MM.1S (cell line): ENCODE data around the gene UBTD1.

Experiments
- DNase-seq: peaks from one replicate; pipeline ENCODE4 v3.0.0-alpha.2; 2015
- H2AFZ ChIP-seq: fragments of 300-600 bp; sonication (generic); 2 replicates; pipeline ENCODE4 v1.6.0; 2016; ENCODE audit warnings: antibody characterized with exemption, low read length
- H3F3A ChIP-seq: fragments of 300-600 bp; sonication (generic); 2 replicates; pipeline ENCODE4 v1.6.1; 2016; ENCODE audit warnings: mild to moderate bottlenecking, antibody characterized with exemption, low read length, moderate library complexity, mixed read lengths; ENCODE audit not compliant: insufficient read depth
- H3K27ac ChIP-seq: fragments of 300-600 bp; sonication (generic); 2 replicates; pipeline ENCODE4 v1.5.1; 2016; ENCODE audit warnings: mild to moderate bottlenecking, low read length
- H3K27me3 ChIP-seq: fragments of 300-600 bp; sonication (generic); replicated peaks from 2 replicates; pipeline ENCODE4 v1.6.0; 2016; ENCODE audit warnings: low read length; ENCODE audit not compliant: insufficient read depth
- H3K36me3 ChIP-seq: fragments of 300-600 bp; sonication (generic); replicated peaks from 2 replicates; pipeline ENCODE4 v1.6.1; 2016; ENCODE audit warnings: mild to moderate bottlenecking, low read length, mixed read lengths; ENCODE audit not compliant: insufficient read depth
- H3K4me1 ChIP-seq: fragments of 300-600 bp; sonication (generic); 2 replicates; pipeline ENCODE4 v1.6.1; 2016; ENCODE audit warnings: low read length, mixed read lengths
- H3K4me2 ChIP-seq: fragments of 300-600 bp; sonication (generic); 2 replicates; pipeline ENCODE4 v1.6.0; 2016; ENCODE audit warnings: low read depth, low read length
- H3K4me3 ChIP-seq: fragments of 300-600 bp; sonication (generic); 2 replicates; pipeline ENCODE4 v1.5.1; 2016; ENCODE audit warnings: low read length, mixed read lengths
- H3K79me2 ChIP-seq: fragments of 300-600 bp; sonication (generic); 2 replicates; pipeline ENCODE4 v1.6.1; 2016; ENCODE audit warnings: mixed run types, low read length, mixed read lengths
- H3K9ac ChIP-seq: fragments of 300-600 bp; sonication (generic); 2 replicates; pipeline ENCODE4 v1.6.1; 2016; ENCODE audit warnings: low read length, mixed read lengths
- H3K9me2 ChIP-seq: fragments of 300-600 bp; sonication (generic); replicated peaks from 2 replicates; pipeline ENCODE4 v1.6.1; 2016; ENCODE audit warnings: mild to moderate bottlenecking, low read length, mixed read lengths; ENCODE audit not compliant: insufficient read depth
- H3K9me3 ChIP-seq: fragments of 300-600 bp; sonication (generic); replicated peaks from 2 replicates; pipeline ENCODE4 v1.6.1; 2016; ENCODE audit warnings: mild to moderate bottlenecking, low read length, mixed read lengths; ENCODE audit not compliant: insufficient read depth
- H4K20me1 ChIP-seq: fragments of 300-600 bp; sonication (generic); 2 replicates; pipeline ENCODE4 v1.6.1; 2016; ENCODE audit warnings: mild to moderate bottlenecking, low read length, moderate library complexity, mixed read lengths; ENCODE audit not compliant: insufficient read depth
- EZH2 ChIP-seq: fragments of 300-600 bp; sonication (generic); optimal IDR thresholded peaks from 2 replicates; pipeline ENCODE3; 2017; ENCODE audit warnings: low read depth, mild to moderate bottlenecking, antibody characterized with exemption, low read length, mixed read lengths
- EZH2phosphoT487 ChIP-seq: fragments of 300-600 bp; sonication (generic); IDR thresholded peaks from 2 replicates; pipeline ENCODE4 v1.6.1; 2018; ENCODE audit warnings: antibody characterized with exemption, low read length
- TF ChIP-seq, protein P1 (sequence below): fragments of 300-600 bp; sonication (generic); IDR thresholded peaks from 2 replicates; pipeline ENCODE4 v1.5.1; 2016; ENCODE audit warnings: antibody characterized with exemption, low read length, mixed read lengths

Gene UBTD1

DNA sequence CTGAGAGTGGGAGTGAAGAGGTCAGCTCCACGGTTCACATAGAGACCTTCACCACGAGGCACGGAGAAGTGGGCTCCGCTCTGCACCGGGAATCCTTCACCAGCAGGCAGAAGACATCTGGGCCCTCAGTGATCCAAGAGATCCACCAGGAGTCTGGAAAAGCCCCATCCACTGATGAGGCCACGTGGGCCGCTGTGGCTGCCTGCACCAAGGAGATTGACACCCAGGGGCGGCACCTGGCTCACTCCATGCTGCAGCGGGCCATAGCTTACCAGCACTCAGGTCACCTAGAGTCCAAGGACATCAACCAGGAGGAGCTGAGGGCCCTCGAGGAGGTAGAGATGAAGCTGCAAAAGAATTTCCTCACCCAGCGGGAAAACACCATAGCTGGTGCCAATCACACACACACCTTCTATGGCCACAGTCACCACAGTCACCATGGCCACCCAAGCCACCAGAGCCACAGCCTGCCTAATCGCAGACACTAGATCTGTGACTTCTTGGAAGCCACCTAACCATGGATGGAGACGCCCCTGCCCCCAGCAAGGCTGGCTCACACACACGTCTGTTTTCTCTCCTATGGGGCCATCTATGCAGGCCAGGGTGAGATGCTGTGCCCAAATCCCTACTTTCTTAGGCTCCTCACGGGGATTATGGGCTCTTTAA lies 91.5 kb downstream of the UBTD1 start:
- Histone ChIP-seq H2AFZ (no peak overlapping the region), H3K4me3 (no peak overlapping the region), H3K27me3 (no peaks in the 10 kb centered on the region), H3K9ac (no peak overlapping the region), H3K36me3 (no peaks in the 10 kb centered on the region), H3K27ac (no peak overlapping the region), H4K20me1 (no peaks in the 10 kb centered on the region), H3K79me2 (no peaks in the 10 kb centered on the region), H3K9me2 (no peaks in the 10 kb centered on the region), H3K4me1 (no peaks in the 10 kb centered on the region), H3F3A (no peaks in the 10 kb centered on the region), H3K9me3 (no peaks in the 10 kb centered on the region), H3K4me2 (no peak overlapping the region)
- no peak for DNase-seq
- TF ChIP-seq, protein P1, sequence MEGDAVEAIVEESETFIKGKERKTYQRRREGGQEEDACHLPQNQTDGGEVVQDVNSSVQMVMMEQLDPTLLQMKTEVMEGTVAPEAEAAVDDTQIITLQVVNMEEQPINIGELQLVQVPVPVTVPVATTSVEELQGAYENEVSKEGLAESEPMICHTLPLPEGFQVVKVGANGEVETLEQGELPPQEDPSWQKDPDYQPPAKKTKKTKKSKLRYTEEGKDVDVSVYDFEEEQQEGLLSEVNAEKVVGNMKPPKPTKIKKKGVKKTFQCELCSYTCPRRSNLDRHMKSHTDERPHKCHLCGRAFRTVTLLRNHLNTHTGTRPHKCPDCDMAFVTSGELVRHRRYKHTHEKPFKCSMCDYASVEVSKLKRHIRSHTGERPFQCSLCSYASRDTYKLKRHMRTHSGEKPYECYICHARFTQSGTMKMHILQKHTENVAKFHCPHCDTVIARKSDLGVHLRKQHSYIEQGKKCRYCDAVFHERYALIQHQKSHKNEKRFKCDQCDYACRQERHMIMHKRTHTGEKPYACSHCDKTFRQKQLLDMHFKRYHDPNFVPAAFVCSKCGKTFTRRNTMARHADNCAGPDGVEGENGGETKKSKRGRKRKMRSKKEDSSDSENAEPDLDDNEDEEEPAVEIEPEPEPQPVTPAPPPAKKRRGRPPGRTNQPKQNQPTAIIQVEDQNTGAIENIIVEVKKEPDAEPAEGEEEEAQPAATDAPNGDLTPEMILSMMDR: no peak
- TF ChIP-seq EZH2phosphoT487: no peak
- TF ChIP-seq EZH2: no peak

DNA sequence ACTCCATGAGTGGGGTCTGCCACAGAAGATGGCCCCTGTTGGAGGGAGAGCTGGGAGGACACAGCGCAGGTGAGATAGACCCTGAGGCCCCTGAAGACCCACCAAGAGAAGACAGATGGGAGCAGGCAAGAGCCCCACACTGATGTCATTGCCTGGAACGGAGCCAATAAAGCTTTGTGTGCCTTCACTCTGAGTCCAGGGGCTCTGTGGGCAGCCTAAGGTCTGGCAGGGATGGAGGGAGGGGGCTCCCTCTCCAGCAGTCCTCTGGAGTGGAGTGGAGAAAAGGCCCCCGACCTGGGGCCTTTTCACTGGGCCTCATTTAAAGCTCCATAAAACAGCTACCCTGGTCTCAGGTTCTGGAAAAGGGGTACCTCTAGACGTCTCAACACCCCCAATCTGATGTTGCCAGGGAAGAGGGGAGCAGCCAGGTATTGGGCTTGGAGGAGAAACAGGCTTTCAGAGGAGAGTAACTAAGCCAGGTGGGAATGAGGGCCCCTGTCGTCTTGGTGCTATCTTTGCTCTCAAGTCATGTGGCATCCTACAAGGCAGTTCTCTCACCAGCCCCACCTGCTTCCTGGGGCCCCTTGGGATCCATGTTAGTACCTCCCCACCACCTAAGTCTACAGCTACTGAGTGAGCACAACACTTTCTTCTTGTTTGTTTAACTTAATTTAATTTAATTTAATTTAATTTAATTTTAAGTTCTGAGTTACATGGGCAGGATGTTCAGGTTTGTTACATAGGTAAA lies 92.2 kb downstream of the UBTD1 start:
- Histone ChIP-seq H3K9me3 (no peaks in the 10 kb centered on the region), H3K79me2 (no peaks in the 10 kb centered on the region), H2AFZ (no peak overlapping the region), H3K4me3 (no peak overlapping the region), H3K4me1 (no peaks in the 10 kb centered on the region), H3K9ac (no peak overlapping the region), H3K9me2 (no peaks in the 10 kb centered on the region), H3K27me3 (no peaks in the 10 kb centered on the region), H4K20me1 (no peaks in the 10 kb centered on the region), H3F3A (no peaks in the 10 kb centered on the region), H3K4me2 (no peak overlapping the region), H3K27ac (no peak overlapping the region), H3K36me3 (no peaks in the 10 kb centered on the region)
- TF ChIP-seq EZH2phosphoT487 (no peak), EZH2 (no peak)
- TF ChIP-seq, protein P1: no peak
- no peak for DNase-seq

DNA sequence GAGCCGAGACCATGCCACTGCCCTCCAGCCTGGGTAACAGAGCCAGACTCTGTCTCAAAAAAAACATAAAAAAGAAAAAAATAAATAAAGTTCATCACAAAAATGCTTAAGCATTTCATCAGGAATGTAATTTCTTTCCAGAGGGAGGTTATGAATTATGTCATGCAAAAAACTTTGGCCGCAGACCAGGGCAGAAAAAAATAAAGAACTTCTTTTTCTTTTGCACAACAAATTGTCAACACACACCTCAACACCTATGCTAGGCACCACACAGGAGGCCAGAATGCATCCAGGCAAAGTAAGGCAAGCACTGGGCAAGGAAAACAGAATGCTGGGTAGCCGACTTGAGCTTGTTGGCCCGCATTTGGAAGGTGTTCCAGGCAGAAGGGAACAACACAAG lies 94.7 kb downstream of the UBTD1 start:
- no peak overlapping the region for H3K27ac ChIP-seq
- no peak overlapping the region for H3K9ac ChIP-seq
- no peak overlapping the region for H3K4me2 ChIP-seq
- no peak overlapping the region for H3K4me3 ChIP-seq
- no peaks in the 10 kb centered on the region for H3K9me3 ChIP-seq
- H3K36me3 ChIP-seq: no peaks in the 10 kb centered on the region
- no peaks in the 10 kb centered on the region for H3K79me2 ChIP-seq
- no peaks in the 10 kb centered on the region for H4K20me1 ChIP-seq
- H3K9me2 ChIP-seq: no peaks in the 10 kb centered on the region
- no peak overlapping the region for H2AFZ ChIP-seq
- DNase-seq: no peak
- no peaks in the 10 kb centered on the region for H3K27me3 ChIP-seq
- H3K4me1 ChIP-seq: no peaks in the 10 kb centered on the region
- no peak for TF ChIP-seq EZH2phosphoT487
- TF ChIP-seq, protein P1: no peak
- no peak for TF ChIP-seq EZH2
- H3F3A ChIP-seq: no peaks in the 10 kb centered on the region
